Loucy (cell line): ENCODE results near the gene SCNM1.
"Not testable (repeated sequence)": the region's sequence is repeated elsewhere in the genome, so short reads cannot be mapped to it uniquely, and the experiment has no call there.

Experiments used
- H2AFZ ChIP-seq: fragments of 200-600 bp; sonication (generic); 2 replicates; pipeline ENCODE4 v1.6.0; 2016; ENCODE audit warnings: antibody characterized with exemption, mild to moderate bottlenecking, low read length, moderate library complexity
- H3F3A ChIP-seq: fragments of 200-600 bp; 2 replicates; pipeline ENCODE4 v1.6.0; 2016; ENCODE audit warnings: antibody characterized with exemption, low read depth, mild to moderate bottlenecking
- H3K27me3 ChIP-seq: fragments of 200-600 bp; sonication (generic); 2 replicates; pipeline ENCODE4 v1.6.1; 2014; ENCODE audit warnings: low read length, mild to moderate bottlenecking; ENCODE audit not compliant: insufficient read depth, poor library complexity, severe bottlenecking
- H3K36me3 ChIP-seq: fragments of 200-600 bp; sonication (generic); 2 replicates; pipeline ENCODE4 v1.6.1; 2016; ENCODE audit warnings: low read length; ENCODE audit not compliant: insufficient read depth
- H3K4me1 ChIP-seq: fragments of 200-600 bp; sonication (generic); 2 replicates; pipeline ENCODE4 v1.5.1; 2014; ENCODE audit warnings: low read length, mild to moderate bottlenecking; ENCODE audit not compliant: insufficient read depth, poor library complexity, severe bottlenecking
- H3K4me2 ChIP-seq: fragments of 200-600 bp; sonication (generic); 2 replicates; pipeline ENCODE4 v1.6.0; 2014; ENCODE audit warnings: antibody characterized with exemption, low read length, low read depth, mild to moderate bottlenecking; ENCODE audit not compliant: poor library complexity, severe bottlenecking
- H3K4me3 ChIP-seq: fragments of 200-600 bp; sonication (generic); 2 replicates; pipeline ENCODE4 v1.5.1; 2014; ENCODE audit warnings: low read length, mild to moderate bottlenecking, mixed read lengths; ENCODE audit not compliant: poor library complexity, severe bottlenecking
- H3K79me2 ChIP-seq: fragments of 200-600 bp; sonication (generic); 2 replicates; pipeline ENCODE4 v1.6.1; 2014; ENCODE audit warnings: low read length; ENCODE audit not compliant: insufficient read depth
- H3K9ac ChIP-seq: fragments of 200-600 bp; sonication (generic); 2 replicates; pipeline ENCODE4 v1.6.0; 2014; ENCODE audit warnings: mild to moderate bottlenecking, low read depth, low read length, moderate library complexity; ENCODE audit not compliant: poor library complexity, severe bottlenecking
- H3K9me2 ChIP-seq: fragments of 200-600 bp; sonication (generic); replicated peaks from 2 replicates; pipeline ENCODE4 v1.6.1; 2016; ENCODE audit warnings: low read depth, low read length, mixed read lengths
- H3K9me3 ChIP-seq: fragments of 200-600 bp; sonication (generic); 2 replicates; pipeline ENCODE4 v1.6.1; 2014; ENCODE audit warnings: mild to moderate bottlenecking, antibody characterized with exemption, low read length, low read depth; ENCODE audit not compliant: insufficient read depth
- H4K20me1 ChIP-seq: fragments of 200-600 bp; sonication (generic); 2 replicates; pipeline ENCODE4 v1.6.0; 2014; ENCODE audit warnings: antibody characterized with exemption, low read length, mild to moderate bottlenecking; ENCODE audit not compliant: insufficient read depth, poor library complexity, severe bottlenecking
- CTCF ChIP-seq: fragments of 200-600 bp; sonication (generic); conservative IDR thresholded peaks from 2 replicates; pipeline ENCODE4 v1.5.1; 2014; ENCODE audit warnings: mild to moderate bottlenecking, antibody characterized with exemption, low read length
- EZH2phosphoT487 ChIP-seq: fragments of 200-600 bp; IDR thresholded peaks from 2 replicates; pipeline ENCODE4 v1.6.1; 2018; ENCODE audit warnings: antibody characterized with exemption, mild to moderate bottlenecking, moderate library complexity, borderline replicate concordance

The SCNM1 gene

GRCh38 chr1:151193856-151194255, 27.9 kb downstream of the SCNM1 start:
- no peaks in the 10 kb centered on the region for H3K9me2 ChIP-seq
- H3K9ac ChIP-seq = no peak overlapping the region
- peaks cover 6% of the 10 kb centered on the region for H4K20me1 ChIP-seq
- H3K4me3 ChIP-seq = no peak overlapping the region
- H3F3A ChIP-seq = no peaks in the 10 kb centered on the region; the same call in 1 of the 2 replicates
- peaks cover 11% of the 10 kb centered on the region for H3K4me1 ChIP-seq
- H2AFZ ChIP-seq = no peak overlapping the region
- H3K4me2 ChIP-seq = no peak overlapping the region
- H3K9me3 ChIP-seq = no peaks in the 10 kb centered on the region
- peaks cover 16% of the 10 kb centered on the region for H3K79me2 ChIP-seq
- no peaks in the 10 kb centered on the region for H3K27me3 ChIP-seq
- TF ChIP-seq CTCF = no peak
- no peak for TF ChIP-seq EZH2phosphoT487
- no peaks in the 10 kb centered on the region for H3K36me3 ChIP-seq

GRCh38 chr1:151194894-151195594, 29.1 kb downstream of the SCNM1 start:
- not testable (repeated sequence) for H2AFZ ChIP-seq, H3K36me3 ChIP-seq, H3K27me3 ChIP-seq, H3F3A ChIP-seq, H3K4me3 ChIP-seq, H3K4me2 ChIP-seq, H3K9ac ChIP-seq, H3K9me3 ChIP-seq, H3K9me2 ChIP-seq
- peaks cover 11% of the 10 kb centered on the region for H4K20me1 ChIP-seq
- peaks cover 11% of the 10 kb centered on the region for H3K4me1 ChIP-seq
- peaks cover 17% of the 10 kb centered on the region for H3K79me2 ChIP-seq

- no peaks in the 10 kb centered on the region for H3K9me2 ChIP-seq
- no peak overlapping the region for H3K9ac ChIP-seq
- peak overlapping the region; percentile 60 for H3K4me3 ChIP-seq
- no peaks in the 10 kb centered on the region for H3K9me3 ChIP-seq
- peak overlapping the region; percentile 71 for H3K4me2 ChIP-seq
- H2AFZ ChIP-seq = peak overlapping the region; percentile 74
- peaks cover 21% of the 10 kb centered on the region for H3K4me1 ChIP-seq
- H3K79me2 ChIP-seq = peaks cover 28% of the 10 kb centered on the region
- H4K20me1 ChIP-seq = peaks cover 21% of the 10 kb centered on the region
- TF ChIP-seq CTCF (peak; percentile 69), EZH2phosphoT487 (no peak)
- H3K27me3 ChIP-seq = no peaks in the 10 kb centered on the region
- H3K36me3 ChIP-seq = no peaks in the 10 kb centered on the region
- H3F3A ChIP-seq = no peaks in the 10 kb centered on the region; the same call in 1 of the 2 replicates
Observed at GRCh38 chr1:151196292-151196800, 30.4 kb downstream of the SCNM1 start.

GRCh38 chr1:151197863-151198253, 31.9 kb downstream of the SCNM1 start:
- no peaks in the 10 kb centered on the region for H3K9me3 ChIP-seq
- H2AFZ ChIP-seq = peak overlapping the region; percentile 98
- H3K9ac ChIP-seq = peak overlapping the region; percentile 84
- peaks cover 43% of the 10 kb centered on the region for H3K79me2 ChIP-seq
- no peaks in the 10 kb centered on the region for H3K9me2 ChIP-seq
- TF ChIP-seq CTCF (no peak), EZH2phosphoT487 (no peak)
- H3K27me3 ChIP-seq = no peaks in the 10 kb centered on the region
- peaks cover 36% of the 10 kb centered on the region for H3K4me1 ChIP-seq
- peak overlapping the region; percentile 97 for H3K4me2 ChIP-seq
- H4K20me1 ChIP-seq = peaks cover 33% of the 10 kb centered on the region
- H3K36me3 ChIP-seq = 0 out of 2 replicates have a peak, but pooled peaks cover under 1% of the 10 kb centered on the region
- peak overlapping the region; percentile 86 for H3K4me3 ChIP-seq
- H3F3A ChIP-seq = no peaks in the 10 kb centered on the region; the same call in 1 of the 2 replicates
